ENCODE measurements around the gene RWDD4. TPM values are rescaled to one million over a fixed set of nuclear protein-coding genes. Genes with fewer than 3 reads are reported as not detected.

Gene RWDD4
- total RNA-seq, 1 donor from 2014 or later, result 19.6 TPM

- DNase-seq (ENCODE audit: low spot score, unreplicated experiment), result no peak
- Mint-ChIP-seq H3K4me1 (ENCODE audit: low read depth) (no peaks in the 10 kb centered on the region), H3K27ac (no peak overlapping the region), H3K4me3 (ENCODE audit: low read depth) (no peak overlapping the region), H3K36me3 (ENCODE audit: insufficient read depth) (peaks cover 23% of the 10 kb centered on the region), H3K27me3 (no peaks in the 10 kb centered on the region), H3K9me3 (ENCODE audit: low read depth) (no peaks in the 10 kb centered on the region)
- no peak for TF ChIP-seq CTCF (IDR thresholded peaks at IDR 0.05; ENCODE audit: unreplicated experiment)
Observed at GRCh38 chr4:183691006-183691405, 32.0 kb upstream of the RWDD4 start.

GRCh38 chr4:183688216-183688615 is 29.2 kb upstream of the RWDD4 start:
- peak overlapping the region; percentile 0 for H3K27ac Mint-ChIP-seq
- H3K4me1 Mint-ChIP-seq (ENCODE audit: low read depth), result no peaks in the 10 kb centered on the region
- H3K9me3 Mint-ChIP-seq (ENCODE audit: low read depth), result no peaks in the 10 kb centered on the region
- H3K27me3 Mint-ChIP-seq, result no peaks in the 10 kb centered on the region
- no peak for DNase-seq (ENCODE audit: low spot score, unreplicated experiment)
- H3K36me3 Mint-ChIP-seq (ENCODE audit: insufficient read depth), result peaks cover 21% of the 10 kb centered on the region
- no peak for TF ChIP-seq CTCF (IDR thresholded peaks at IDR 0.05; ENCODE audit: unreplicated experiment)
- H3K4me3 Mint-ChIP-seq (ENCODE audit: low read depth), result no peak overlapping the region

- Mint-ChIP-seq H3K4me3 (ENCODE audit: low read depth) (no peak overlapping the region), H3K27ac (no peak overlapping the region), H3K36me3 (ENCODE audit: insufficient read depth) (peaks cover 20% of the 10 kb centered on the region), H3K4me1 (ENCODE audit: low read depth) (no peaks in the 10 kb centered on the region), H3K9me3 (ENCODE audit: low read depth) (no peaks in the 10 kb centered on the region), H3K27me3 (no peaks in the 10 kb centered on the region)
- no peak for TF ChIP-seq CTCF (IDR thresholded peaks at IDR 0.05; ENCODE audit: unreplicated experiment)
- no peak for DNase-seq (ENCODE audit: low spot score, unreplicated experiment)
Observed at GRCh38 chr4:183686461-183686860, 27.5 kb upstream of the RWDD4 start.

GRCh38 chr4:183681119-183681518 is 22.1 kb upstream of the RWDD4 start:
- Mint-ChIP-seq H3K4me3 (ENCODE audit: low read depth) (no peak overlapping the region), H3K4me1 (ENCODE audit: low read depth) (no peaks in the 10 kb centered on the region), H3K27me3 (no peaks in the 10 kb centered on the region), H3K9me3 (ENCODE audit: low read depth) (no peaks in the 10 kb centered on the region), H3K27ac (no peak overlapping the region), H3K36me3 (ENCODE audit: insufficient read depth) (peaks cover 25% of the 10 kb centered on the region)
- TF ChIP-seq CTCF (IDR thresholded peaks at IDR 0.05; ENCODE audit: unreplicated experiment), result no peak
- DNase-seq (ENCODE audit: low spot score, unreplicated experiment), result no peak

GRCh38 chr4:183675625-183676024 is 16.6 kb upstream of the RWDD4 start:
- Mint-ChIP-seq H3K36me3 (ENCODE audit: insufficient read depth) (peaks cover 25% of the 10 kb centered on the region), H3K9me3 (ENCODE audit: low read depth) (no peaks in the 10 kb centered on the region), H3K4me3 (ENCODE audit: low read depth) (no peak overlapping the region), H3K27me3 (no peaks in the 10 kb centered on the region), H3K4me1 (ENCODE audit: low read depth) (peaks cover 16% of the 10 kb centered on the region), H3K27ac (no peak overlapping the region)
- TF ChIP-seq CTCF (IDR thresholded peaks at IDR 0.05; ENCODE audit: unreplicated experiment), result no peak
- no peak for DNase-seq (ENCODE audit: low spot score, unreplicated experiment)
